Neuron (in vitro differentiated cells): ENCODE results near the gene CCDC91.
"Not testable (repeated sequence)": the region's sequence is repeated elsewhere in the genome, so short reads cannot be mapped to it uniquely, and the experiment has no call there.

Experiments used
- H2AFZ ChIP-seq: one replicate; pipeline ENCODE4 v1.6.1; 2013; ENCODE audit warnings: low read depth, mild to moderate bottlenecking, inconsistent platforms, low read length, moderate library complexity
- H3K27me3 ChIP-seq: one replicate; pipeline ENCODE4 v1.6.1; 2013; ENCODE audit warnings: low read length; ENCODE audit not compliant: insufficient read depth
- H3K36me3 ChIP-seq: one replicate; pipeline ENCODE4 v1.6.1; 2013; ENCODE audit warnings: low read length; ENCODE audit not compliant: insufficient read depth
- H3K4me1 ChIP-seq: one replicate; pipeline ENCODE4 v1.6.1; 2013; ENCODE audit warnings: low read length; ENCODE audit not compliant: insufficient read depth
- H3K4me3 ChIP-seq: 2 replicates; pipeline ENCODE4 v1.5.1; 2013; ENCODE audit warnings: mild to moderate bottlenecking, low read length, moderate library complexity
- H3K9me3 ChIP-seq: one replicate; pipeline ENCODE4 v1.6.1; 2013; ENCODE audit warnings: low read length

Gene CCDC91

GRCh38 chr12:28440081-28440608, 249.9 kb downstream of the CCDC91 start:
- no peaks in the 10 kb centered on the region for H3K9me3 ChIP-seq
- H3K4me3 ChIP-seq, result no peak overlapping the region
- H3K27me3 ChIP-seq, result no peaks in the 10 kb centered on the region
- no peaks in the 10 kb centered on the region for H3K36me3 ChIP-seq
- H3K4me1 ChIP-seq, result peaks cover 2% of the 10 kb centered on the region
- H2AFZ ChIP-seq, result no peak overlapping the region

GRCh38 chr12:28442101-28442500, 251.8 kb downstream of the CCDC91 start:
- Histone ChIP-seq H2AFZ (no peak overlapping the region), H3K9me3 (no peaks in the 10 kb centered on the region), H3K4me1 (peaks cover 2% of the 10 kb centered on the region), H3K27me3 (no peaks in the 10 kb centered on the region), H3K36me3 (no peaks in the 10 kb centered on the region), H3K4me3 (no peak overlapping the region)

- Histone ChIP-seq H2AFZ (no peak overlapping the region), H3K9me3 (no peaks in the 10 kb centered on the region), H3K27me3 (no peaks in the 10 kb centered on the region), H3K36me3 (no peaks in the 10 kb centered on the region), H3K4me1 (peaks cover 2% of the 10 kb centered on the region), H3K4me3 (no peak overlapping the region)
Measured at GRCh38 chr12:28443337-28443736, 253.1 kb downstream of the CCDC91 start.

- no peak overlapping the region for H2AFZ ChIP-seq
- no peak overlapping the region for H3K4me3 ChIP-seq
- peaks cover 2% of the 10 kb centered on the region for H3K4me1 ChIP-seq
- H3K9me3 ChIP-seq, result no peaks in the 10 kb centered on the region
- H3K36me3 ChIP-seq, result no peaks in the 10 kb centered on the region
- H3K27me3 ChIP-seq, result no peaks in the 10 kb centered on the region
Measured at GRCh38 chr12:28446031-28446430, 255.8 kb downstream of the CCDC91 start.

GRCh38 chr12:28453686-28454085, 263.4 kb downstream of the CCDC91 start:
- no peak overlapping the region for H2AFZ ChIP-seq
- H3K36me3 ChIP-seq, result no peaks in the 10 kb centered on the region
- no peaks in the 10 kb centered on the region for H3K9me3 ChIP-seq
- no peaks in the 10 kb centered on the region for H3K27me3 ChIP-seq
- peaks cover 2% of the 10 kb centered on the region for H3K4me1 ChIP-seq
- no peak overlapping the region for H3K4me3 ChIP-seq

- Histone ChIP-seq H3K9me3 (no peaks in the 10 kb centered on the region), H3K27me3 (no peaks in the 10 kb centered on the region), H3K4me1 (peaks cover 27% of the 10 kb centered on the region), H2AFZ (no peak overlapping the region), H3K36me3 (no peaks in the 10 kb centered on the region), H3K4me3 (no peak overlapping the region)
Measured at GRCh38 chr12:28456934-28457710, 266.9 kb downstream of the CCDC91 start.

GRCh38 chr12:28457785-28458184, 267.5 kb downstream of the CCDC91 start:
- no peaks in the 10 kb centered on the region for H3K36me3 ChIP-seq
- H3K9me3 ChIP-seq, result no peaks in the 10 kb centered on the region
- peaks cover 27% of the 10 kb centered on the region for H3K4me1 ChIP-seq
- no peaks in the 10 kb centered on the region for H3K27me3 ChIP-seq
- no peak overlapping the region for H2AFZ ChIP-seq
- H3K4me3 ChIP-seq, result no peak overlapping the region

- no peaks in the 10 kb centered on the region for H3K27me3 ChIP-seq
- no peaks in the 10 kb centered on the region for H3K9me3 ChIP-seq
- H2AFZ ChIP-seq, result no peak overlapping the region
- peaks cover 25% of the 10 kb centered on the region for H3K4me1 ChIP-seq
- H3K36me3 ChIP-seq, result no peaks in the 10 kb centered on the region
- H3K4me3 ChIP-seq, result no peak overlapping the region
Measured at GRCh38 chr12:28459481-28459880, 269.2 kb downstream of the CCDC91 start.

GRCh38 chr12:28460420-28461130, 270.3 kb downstream of the CCDC91 start:
- Histone ChIP-seq H2AFZ (no peak overlapping the region), H3K4me1 (peaks cover 25% of the 10 kb centered on the region), H3K4me3 (no peak overlapping the region), H3K27me3 (no peaks in the 10 kb centered on the region), H3K9me3 (peaks cover 5% of the 10 kb centered on the region), H3K36me3 (no peaks in the 10 kb centered on the region)

- Histone ChIP-seq H3K27me3 (no peaks in the 10 kb centered on the region), H3K4me3 (no peak overlapping the region), H2AFZ (no peak overlapping the region), H3K9me3 (peaks cover 5% of the 10 kb centered on the region), H3K4me1 (peaks cover 25% of the 10 kb centered on the region), H3K36me3 (no peaks in the 10 kb centered on the region)
Measured at GRCh38 chr12:28463396-28463795, 273.1 kb downstream of the CCDC91 start.

- H3K4me1 ChIP-seq, H3K27me3 ChIP-seq, H3K36me3 ChIP-seq, H2AFZ ChIP-seq, H3K9me3 ChIP-seq, H3K4me3 ChIP-seq: not testable (repeated sequence)
Measured at GRCh38 chr12:28471762-28472161, 281.5 kb downstream of the CCDC91 start.

GRCh38 chr12:28476206-28476605, 285.9 kb downstream of the CCDC91 start:
- not testable (repeated sequence) for H3K9me3 ChIP-seq, H3K4me1 ChIP-seq, H3K4me3 ChIP-seq, H3K27me3 ChIP-seq, H3K36me3 ChIP-seq, H2AFZ ChIP-seq

GRCh38 chr12:28479097-28479496, 288.8 kb downstream of the CCDC91 start:
- not testable (repeated sequence) for H3K9me3 ChIP-seq

More at GRCh38 chr12:28479097-28479496, 288.8 kb downstream of the CCDC91 start:
- not testable (repeated sequence) for H3K4me3 ChIP-seq, H3K4me1 ChIP-seq, H3K36me3 ChIP-seq, H3K27me3 ChIP-seq, H2AFZ ChIP-seq
